Ishikawa (cell line): Measurements from ENCODE around the gene POLR1A.

Source experiments
- CEBPB ChIP-seq: IDR thresholded peaks from 2 replicates; pipeline ENCODE4 v1.6.1; 2012
- CREB1 ChIP-seq: IDR thresholded peaks from 2 replicates; pipeline ENCODE4 v1.6.1; 2012; ENCODE audit warnings: low read depth
- EGR1 ChIP-seq: IDR thresholded peaks from 2 replicates; pipeline ENCODE4 v1.6.1; 2012
- EP300 ChIP-seq: IDR thresholded peaks from 2 replicates; pipeline ENCODE4 v1.6.1; 2012; ENCODE audit warnings: borderline replicate concordance
- FOXM1 ChIP-seq: IDR thresholded peaks from 2 replicates; pipeline ENCODE4 v1.6.1; 2012; ENCODE audit warnings: low read depth, borderline replicate concordance
- NFIC ChIP-seq: IDR thresholded peaks from 2 replicates; pipeline ENCODE4 v1.6.1; 2012
- RAD21 ChIP-seq: IDR thresholded peaks from 2 replicates; pipeline ENCODE4 v1.6.1; 2012; ENCODE audit warnings: low read depth
- TAF1 ChIP-seq: IDR thresholded peaks from 2 replicates; pipeline ENCODE4 v1.6.1; 2012; ENCODE audit warnings: low read depth, mild to moderate bottlenecking
- TCF12 ChIP-seq: IDR thresholded peaks from 2 replicates; pipeline ENCODE4 v1.6.1; 2012; ENCODE audit warnings: low read depth
- TEAD4 ChIP-seq: IDR thresholded peaks from 2 replicates; pipeline ENCODE4 v1.6.1; 2012
- YY1 ChIP-seq: IDR thresholded peaks from 2 replicates; pipeline ENCODE4 v1.6.1; 2012; ENCODE audit warnings: low read depth
- ZBTB7A ChIP-seq: IDR thresholded peaks from 2 replicates; pipeline ENCODE4 v1.6.1; 2012; ENCODE audit warnings: low read depth
- TF ChIP-seq, protein P1 (sequence below): IDR thresholded peaks from 2 replicates; pipeline ENCODE4 v1.6.1; 2012
- TF ChIP-seq, protein P2 (sequence below): IDR thresholded peaks from 2 replicates; pipeline ENCODE4 v1.6.1; 2012; ENCODE audit warnings: low read depth, mild to moderate bottlenecking
- TF ChIP-seq, protein P3 (sequence below): IDR thresholded peaks from 2 replicates; pipeline ENCODE4 v1.6.1; 2012

POLR1A gene

DNA sequence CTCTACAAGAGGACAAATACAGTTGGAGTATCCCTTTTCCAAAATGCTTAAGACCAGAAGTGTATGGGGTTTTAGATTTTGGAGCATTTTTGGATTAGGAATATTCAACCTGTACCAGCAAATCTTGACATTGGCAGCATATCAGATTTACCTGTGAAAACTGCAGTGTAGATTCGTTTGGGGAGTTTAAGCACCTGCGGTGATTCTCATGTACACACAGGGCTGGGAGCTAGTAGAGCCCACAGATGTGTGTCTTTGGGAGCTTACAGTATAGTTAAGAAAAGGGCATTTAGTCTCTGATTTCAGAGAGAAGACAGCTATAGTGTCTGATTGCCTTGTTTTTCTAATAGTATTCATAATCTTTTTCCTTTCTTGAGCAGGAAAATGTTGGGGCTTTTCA is 30.5 kb upstream of the POLR1A start:
- TF ChIP-seq TAF1 = no peak
- TF ChIP-seq TCF12 = no peak
- TF ChIP-seq, protein P1, sequence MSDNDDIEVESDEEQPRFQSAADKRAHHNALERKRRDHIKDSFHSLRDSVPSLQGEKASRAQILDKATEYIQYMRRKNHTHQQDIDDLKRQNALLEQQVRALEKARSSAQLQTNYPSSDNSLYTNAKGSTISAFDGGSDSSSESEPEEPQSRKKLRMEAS = no peak
- no peak for TF ChIP-seq CREB1
- no peak for TF ChIP-seq RAD21
- TF ChIP-seq CEBPB = no peak
- no peak for TF ChIP-seq YY1
- TF ChIP-seq EGR1 = no peak
- TF ChIP-seq, protein P2, sequence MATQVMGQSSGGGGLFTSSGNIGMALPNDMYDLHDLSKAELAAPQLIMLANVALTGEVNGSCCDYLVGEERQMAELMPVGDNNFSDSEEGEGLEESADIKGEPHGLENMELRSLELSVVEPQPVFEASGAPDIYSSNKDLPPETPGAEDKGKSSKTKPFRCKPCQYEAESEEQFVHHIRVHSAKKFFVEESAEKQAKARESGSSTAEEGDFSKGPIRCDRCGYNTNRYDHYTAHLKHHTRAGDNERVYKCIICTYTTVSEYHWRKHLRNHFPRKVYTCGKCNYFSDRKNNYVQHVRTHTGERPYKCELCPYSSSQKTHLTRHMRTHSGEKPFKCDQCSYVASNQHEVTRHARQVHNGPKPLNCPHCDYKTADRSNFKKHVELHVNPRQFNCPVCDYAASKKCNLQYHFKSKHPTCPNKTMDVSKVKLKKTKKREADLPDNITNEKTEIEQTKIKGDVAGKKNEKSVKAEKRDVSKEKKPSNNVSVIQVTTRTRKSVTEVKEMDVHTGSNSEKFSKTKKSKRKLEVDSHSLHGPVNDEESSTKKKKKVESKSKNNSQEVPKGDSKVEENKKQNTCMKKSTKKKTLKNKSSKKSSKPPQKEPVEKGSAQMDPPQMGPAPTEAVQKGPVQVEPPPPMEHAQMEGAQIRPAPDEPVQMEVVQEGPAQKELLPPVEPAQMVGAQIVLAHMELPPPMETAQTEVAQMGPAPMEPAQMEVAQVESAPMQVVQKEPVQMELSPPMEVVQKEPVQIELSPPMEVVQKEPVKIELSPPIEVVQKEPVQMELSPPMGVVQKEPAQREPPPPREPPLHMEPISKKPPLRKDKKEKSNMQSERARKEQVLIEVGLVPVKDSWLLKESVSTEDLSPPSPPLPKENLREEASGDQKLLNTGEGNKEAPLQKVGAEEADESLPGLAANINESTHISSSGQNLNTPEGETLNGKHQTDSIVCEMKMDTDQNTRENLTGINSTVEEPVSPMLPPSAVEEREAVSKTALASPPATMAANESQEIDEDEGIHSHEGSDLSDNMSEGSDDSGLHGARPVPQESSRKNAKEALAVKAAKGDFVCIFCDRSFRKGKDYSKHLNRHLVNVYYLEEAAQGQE = no peak
- TF ChIP-seq, protein P3, sequence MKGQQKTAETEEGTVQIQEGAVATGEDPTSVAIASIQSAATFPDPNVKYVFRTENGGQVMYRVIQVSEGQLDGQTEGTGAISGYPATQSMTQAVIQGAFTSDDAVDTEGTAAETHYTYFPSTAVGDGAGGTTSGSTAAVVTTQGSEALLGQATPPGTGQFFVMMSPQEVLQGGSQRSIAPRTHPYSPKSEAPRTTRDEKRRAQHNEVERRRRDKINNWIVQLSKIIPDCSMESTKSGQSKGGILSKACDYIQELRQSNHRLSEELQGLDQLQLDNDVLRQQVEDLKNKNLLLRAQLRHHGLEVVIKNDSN = no peak
- TF ChIP-seq ZBTB7A = no peak
- no peak for TF ChIP-seq FOXM1
- TF ChIP-seq NFIC = no peak
- no peak for TF ChIP-seq EP300
- no peak for TF ChIP-seq TEAD4

DNA sequence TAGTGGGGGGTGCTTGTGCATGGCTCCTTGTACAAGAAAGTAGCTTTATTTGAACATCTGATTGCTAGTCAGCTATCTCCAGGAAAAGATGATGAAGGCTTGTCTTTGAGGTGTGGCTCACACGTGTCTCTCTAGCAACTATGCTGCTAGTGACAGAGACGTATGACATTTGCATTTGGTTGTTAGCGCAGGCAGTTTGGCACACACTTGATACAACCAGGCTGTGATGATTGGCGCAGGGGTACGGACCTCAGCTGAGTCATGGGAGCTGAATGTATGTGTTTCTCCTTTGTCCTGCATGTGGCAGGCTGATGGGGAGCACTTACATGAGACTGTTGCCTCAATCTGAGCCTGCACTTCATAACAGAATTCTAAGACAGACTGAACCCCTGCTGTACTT is 30.0 kb upstream of the POLR1A start:
- TF ChIP-seq, protein P2 = no peak
- TF ChIP-seq EGR1 (no peak), ZBTB7A (no peak), TCF12 (no peak), RAD21 (no peak), CREB1 (no peak), TAF1 (no peak), NFIC (no peak), EP300 (no peak), TEAD4 (no peak), FOXM1 (no peak), YY1 (no peak), CEBPB (no peak)
- TF ChIP-seq, protein P3 = no peak
- TF ChIP-seq, protein P1 = no peak

DNA sequence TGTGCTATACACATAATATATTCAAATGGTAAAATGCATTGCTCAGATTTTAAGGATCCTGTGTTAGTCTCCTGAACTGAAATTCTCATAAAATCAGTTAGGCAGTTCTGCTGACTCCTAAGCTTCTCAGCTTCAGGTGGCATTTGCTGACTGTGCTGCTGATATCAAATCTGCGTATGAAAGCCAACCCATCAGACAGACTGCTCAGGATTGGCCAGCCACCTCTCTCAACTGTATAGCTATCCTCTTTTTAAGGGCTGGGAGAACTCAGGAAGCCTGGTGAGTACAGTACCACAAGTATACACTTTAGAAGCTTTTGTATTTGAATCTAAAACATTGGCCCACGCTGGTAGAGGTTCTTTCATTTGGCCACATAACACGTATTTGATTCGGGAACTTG is 29.0 kb upstream of the POLR1A start:
- no peak for TF ChIP-seq EP300
- no peak for TF ChIP-seq RAD21
- no peak for TF ChIP-seq TAF1
- TF ChIP-seq YY1 = no peak
- no peak for TF ChIP-seq ZBTB7A
- no peak for TF ChIP-seq NFIC
- TF ChIP-seq TEAD4 = no peak
- TF ChIP-seq, protein P2 = no peak
- TF ChIP-seq, protein P3 = no peak

DNA sequence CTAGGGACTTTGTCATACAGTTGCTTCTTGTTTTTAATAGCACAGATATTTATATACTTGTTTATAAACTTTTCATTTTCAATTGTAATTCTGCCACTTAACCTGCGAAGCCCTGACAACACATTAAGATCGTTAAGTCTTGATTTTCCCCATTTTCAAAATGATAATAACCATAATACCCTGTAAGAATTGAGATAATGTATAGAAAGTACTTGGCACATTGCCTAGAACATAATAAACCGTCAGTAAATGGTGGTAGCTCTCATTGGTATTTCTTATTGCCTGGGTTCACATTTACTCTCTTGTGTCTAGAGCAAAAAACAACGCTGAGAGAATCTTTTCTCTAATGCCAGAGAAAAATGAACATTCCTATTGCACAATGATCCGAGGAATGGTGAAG is 19.0 kb upstream of the POLR1A start:
- TF ChIP-seq RAD21 (no peak), EGR1 (no peak)
- TF ChIP-seq, protein P3 = no peak
